Calu3 (cell line): Measurements from ENCODE around the gene RCVRN. TPM values are rescaled to one million over a fixed set of nuclear protein-coding genes. Genes with fewer than 3 reads are reported as not detected.

ENCODE experiments used
- BruUV-seq: library from RNA; stranded (reverse); fragments of 400-500 nt; replicated peaks from 2 replicates; lab custom pipeline; 2021; lab: Mats Ljungman, UMichigan
- CTCF ChIA-PET: fragments of 300-600 bp; sonication (Branson Sonifier 250); formaldehyde crosslinking; loops from one replicate; lab custom pipeline; 2022; ENCODE audit warnings: antibody characterized with exemption; lab: Charles Lee
- DNase-seq: peaks from one replicate; pipeline ENCODE4 v3.0.0; 2022
- H3K27ac Mint-ChIP-seq: one replicate; pipeline ENCODE4 v1.8.0; 2022; ENCODE audit warnings: mixed read lengths; ENCODE audit not compliant: unreplicated experiment
- H3K27me3 Mint-ChIP-seq: one replicate; pipeline ENCODE4 v1.8.0; 2022; ENCODE audit warnings: mixed read lengths; ENCODE audit not compliant: unreplicated experiment
- H3K36me3 Mint-ChIP-seq: one replicate; pipeline ENCODE4 v1.8.0; 2022; ENCODE audit warnings: mild to moderate bottlenecking, moderate library complexity, mixed read lengths; ENCODE audit not compliant: insufficient read depth, unreplicated experiment
- H3K4me1 Mint-ChIP-seq: one replicate; pipeline ENCODE4 v1.8.0; 2022; ENCODE audit warnings: mild to moderate bottlenecking, low read depth, mixed read lengths; ENCODE audit not compliant: unreplicated experiment
- H3K4me3 Mint-ChIP-seq: one replicate; pipeline ENCODE4 v1.8.0; 2022; ENCODE audit warnings: mild to moderate bottlenecking, low read depth, moderate library complexity, mixed read lengths; ENCODE audit not compliant: unreplicated experiment
- H3K9me3 Mint-ChIP-seq: one replicate; pipeline ENCODE4 v1.8.0; 2022; ENCODE audit warnings: low read depth, mixed read lengths; ENCODE audit not compliant: unreplicated experiment
- intact Hi-C: fragments of 100-400 bp; cut with micrococcal nuclease; formaldehyde crosslinking; loops from one replicate; pipeline ENCODE4 v1.10.0; 2022; ENCODE audit not compliant: unreplicated experiment
- total RNA-seq: library from RNA; stranded (reverse); gene quantifications from 2 replicates; pipeline ENCODE4 v1.2.3, GENCODE V29; 2022
- TF ChIP-seq, protein P1 (sequence below): fragments of 200-600 bp; IDR thresholded peaks from one replicate; pipeline ENCODE4 v1.8.0; 2022; ENCODE audit warnings: antibody characterized with exemption; ENCODE audit not compliant: unreplicated experiment

The RCVRN gene
- total RNA-seq, 1 experiment from 2014 or later = not detected

- peaks cover 8% of the 10 kb centered on the region for H3K4me1 Mint-ChIP-seq
- H3K27ac Mint-ChIP-seq = no peak overlapping the region
- DNase-seq = peak; percentile 37
- no peaks in the 10 kb centered on the region for H3K27me3 Mint-ChIP-seq
- H3K4me3 Mint-ChIP-seq = no peak overlapping the region
- BruUV-seq = no TSS peak
- TF ChIP-seq, protein P1, sequence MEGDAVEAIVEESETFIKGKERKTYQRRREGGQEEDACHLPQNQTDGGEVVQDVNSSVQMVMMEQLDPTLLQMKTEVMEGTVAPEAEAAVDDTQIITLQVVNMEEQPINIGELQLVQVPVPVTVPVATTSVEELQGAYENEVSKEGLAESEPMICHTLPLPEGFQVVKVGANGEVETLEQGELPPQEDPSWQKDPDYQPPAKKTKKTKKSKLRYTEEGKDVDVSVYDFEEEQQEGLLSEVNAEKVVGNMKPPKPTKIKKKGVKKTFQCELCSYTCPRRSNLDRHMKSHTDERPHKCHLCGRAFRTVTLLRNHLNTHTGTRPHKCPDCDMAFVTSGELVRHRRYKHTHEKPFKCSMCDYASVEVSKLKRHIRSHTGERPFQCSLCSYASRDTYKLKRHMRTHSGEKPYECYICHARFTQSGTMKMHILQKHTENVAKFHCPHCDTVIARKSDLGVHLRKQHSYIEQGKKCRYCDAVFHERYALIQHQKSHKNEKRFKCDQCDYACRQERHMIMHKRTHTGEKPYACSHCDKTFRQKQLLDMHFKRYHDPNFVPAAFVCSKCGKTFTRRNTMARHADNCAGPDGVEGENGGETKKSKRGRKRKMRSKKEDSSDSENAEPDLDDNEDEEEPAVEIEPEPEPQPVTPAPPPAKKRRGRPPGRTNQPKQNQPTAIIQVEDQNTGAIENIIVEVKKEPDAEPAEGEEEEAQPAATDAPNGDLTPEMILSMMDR = no peak
- H3K36me3 Mint-ChIP-seq = no peaks in the 10 kb centered on the region
- CTCF ChIA-PET = interaction anchor here (1.0 kb wide), 1 partner anchor 121 kb away, joined by 3 read pairs; no protein-coding TSS in a partner anchor
- no peaks in the 10 kb centered on the region for H3K9me3 Mint-ChIP-seq
- intact Hi-C loops = no loop called here
Measured at GRCh38 chr17:9890124-9890523, 14.9 kb downstream of the RCVRN start.

GRCh38 chr17:9887508-9887907 lies 17.6 kb downstream of the RCVRN start:
- Mint-ChIP-seq H3K4me3 (no peak overlapping the region), H3K9me3 (no peaks in the 10 kb centered on the region), H3K27me3 (no peaks in the 10 kb centered on the region), H3K36me3 (no peaks in the 10 kb centered on the region), H3K4me1 (peaks cover 8% of the 10 kb centered on the region), H3K27ac (no peak overlapping the region)
- BruUV-seq = no TSS peak
- CTCF ChIA-PET = interaction anchor here (0.5 kb wide), 1 partner anchor 722 kb away, joined by 3 read pairs; no protein-coding TSS in a partner anchor
- DNase-seq = no peak
- TF ChIP-seq, protein P1 = no peak
- intact Hi-C loops = loop anchor here (5.0 kb wide), 1 partner anchor 60 kb away; the partner anchor contains the start of gene GLP2R

- peaks cover 8% of the 10 kb centered on the region for H3K4me1 Mint-ChIP-seq
- H3K36me3 Mint-ChIP-seq = no peaks in the 10 kb centered on the region
- intact Hi-C loops = loop anchor here (5.0 kb wide), 1 partner anchor 59 kb away; the partner anchor contains the start of gene GLP2R
- H3K9me3 Mint-ChIP-seq = no peaks in the 10 kb centered on the region
- TF ChIP-seq, protein P1 = no peak
- BruUV-seq = no TSS peak
- CTCF ChIA-PET = no interaction called here
- H3K27ac Mint-ChIP-seq = no peak overlapping the region
- no peak for DNase-seq
- no peaks in the 10 kb centered on the region for H3K27me3 Mint-ChIP-seq
- no peak overlapping the region for H3K4me3 Mint-ChIP-seq
Measured at GRCh38 chr17:9886141-9886930, 18.7 kb downstream of the RCVRN start.

DNA sequence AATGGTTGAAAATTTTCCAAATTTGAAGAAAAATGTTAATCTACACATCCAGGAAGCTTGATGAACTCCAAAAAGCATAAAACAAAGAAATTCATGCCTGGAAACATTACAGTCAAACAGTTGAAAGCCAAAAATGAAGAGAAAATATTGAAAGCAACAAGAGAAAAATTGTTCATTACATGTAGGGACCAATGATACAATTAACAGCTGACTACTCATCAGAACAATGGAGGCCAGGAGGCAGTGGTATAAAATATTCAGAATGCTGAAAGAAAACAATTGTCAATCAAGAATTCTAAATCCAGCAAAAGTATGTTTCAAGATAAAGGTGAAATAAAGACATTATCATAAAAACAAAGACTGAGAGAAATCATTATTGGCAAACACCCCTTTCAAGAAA lies 21.6 kb downstream of the RCVRN start:
- H3K9me3 Mint-ChIP-seq = no peaks in the 10 kb centered on the region
- H3K4me1 Mint-ChIP-seq = peaks cover 22% of the 10 kb centered on the region
- CTCF ChIA-PET = no interaction called here
- intact Hi-C loops = loop anchor here (5.0 kb wide), 1 partner anchor 46 kb away; no protein-coding TSS in a partner anchor
- H3K4me3 Mint-ChIP-seq = no peak overlapping the region
- TF ChIP-seq, protein P1 = no peak
- H3K36me3 Mint-ChIP-seq = peaks cover 10% of the 10 kb centered on the region
- BruUV-seq = no TSS peak
- no peak overlapping the region for H3K27ac Mint-ChIP-seq
- H3K27me3 Mint-ChIP-seq = no peaks in the 10 kb centered on the region
- DNase-seq = no peak
